ENCODE data around the gene CATSPER3. TPM values are rescaled to one million over a fixed set of nuclear protein-coding genes. Genes with fewer than 3 reads are reported as not detected.

The CATSPER3 gene
- total RNA-seq, 1 experiment from 2014 or later, result 0.50 TPM

- no peaks in the 10 kb centered on the region for H3K4me1 Mint-ChIP-seq
- H3K56ac ChIP-seq (ENCODE audit: insufficient read length, low read depth, low read length), result no peak overlapping the region
- H3K14ac ChIP-seq (ENCODE audit: insufficient read depth, low read length), result no peak overlapping the region
- H3K4me3 Mint-ChIP-seq, result no peak overlapping the region
- no peak overlapping the region for H3K27ac Mint-ChIP-seq
- H3K27me3 Mint-ChIP-seq (ENCODE audit: low read depth), result peaks cover 100% of the 10 kb centered on the region
- H2AFZ ChIP-seq (ENCODE audit: low read length), result no peak overlapping the region
- H3K27me3 ChIP-seq (ENCODE audit: insufficient read depth, low read length), result peaks cover 4% of the 10 kb centered on the region; the same call in 1 of the 2 replicates
- no peaks in the 10 kb centered on the region for H3K79me2 ChIP-seq (ENCODE audit: insufficient read depth, low read length)
- H3K4me2 ChIP-seq (ENCODE audit: insufficient read depth, insufficient read length, low read length), result no peak overlapping the region
- H3K9me3 Mint-ChIP-seq, result no peaks in the 10 kb centered on the region; a peak in 1 of 5 replicates
- H3K23ac ChIP-seq (ENCODE audit: insufficient read length, low read depth, low read length), result no peak overlapping the region
- H3T11ph ChIP-seq (ENCODE audit: low read length), result no peak overlapping the region
- no peak overlapping the region for H3K27ac ChIP-seq (ENCODE audit: insufficient read length, low read depth, low read length)
- H2AK5ac ChIP-seq (ENCODE audit: insufficient read length, low read length), result no peak overlapping the region
- H2BK120ac ChIP-seq (ENCODE audit: low read depth, low read length, poor library complexity, severe bottlenecking), result no peak overlapping the region
- no peak overlapping the region for H4K5ac ChIP-seq (ENCODE audit: insufficient read length, low read depth, low read length)
- H4K91ac ChIP-seq (ENCODE audit: insufficient read length, low read depth, low read length), result no peak overlapping the region
- H4K20me1 ChIP-seq (ENCODE audit: control insufficient read depth, insufficient read depth, insufficient read length), result no peaks in the 10 kb centered on the region
- H2BK5ac ChIP-seq (ENCODE audit: insufficient read length, low read length), result no peak overlapping the region
- H3K4me1 ChIP-seq (ENCODE audit: insufficient read depth, low read length), result no peaks in the 10 kb centered on the region
- DNase-seq, result no peak
- H3K36me3 Mint-ChIP-seq (ENCODE audit: insufficient read depth in 1 of 3, low read depth in 3 of 3), result no peaks in the 10 kb centered on the region
- H2BK12ac ChIP-seq (ENCODE audit: insufficient read length, low read depth, low read length), result no peak overlapping the region
- no peaks in the 10 kb centered on the region for H3K79me1 ChIP-seq (ENCODE audit: insufficient read depth, low read depth, low read length, poor library complexity, severe bottlenecking)
- no peak overlapping the region for H4K8ac ChIP-seq (replicated peaks; ENCODE audit: insufficient read length, low read depth, low read length)
- no peak overlapping the region for H3K18ac ChIP-seq (ENCODE audit: insufficient read length, low read depth, low read length)
- no peak overlapping the region for H2BK20ac ChIP-seq (ENCODE audit: low read depth, low read length, poor library complexity, severe bottlenecking)
- WGBS (ENCODE audit: extremely low coverage, insufficient read length, low lambda C conversion rate), result no CpG with 5 or more reads among the region's 8 CpGs
- H3K4ac ChIP-seq (ENCODE audit: low read depth, low read length), result no peak overlapping the region
- no peaks in the 10 kb centered on the region for H3K9me3 ChIP-seq (ENCODE audit: control insufficient read depth, low read depth, low read length)
- TF ChIP-seq CTCF (conservative IDR thresholded peaks at IDR 0.05), result no peak
- H2BK15ac ChIP-seq (ENCODE audit: low read depth, low read length), result no peak overlapping the region
- no peaks in the 10 kb centered on the region for H3K23me2 ChIP-seq (ENCODE audit: insufficient read length, low read depth, low read length, poor library complexity, severe bottlenecking)
- H3K9ac ChIP-seq (ENCODE audit: extremely low read depth, insufficient read length, low read length), result no peak overlapping the region
These were observed 88.8 kb downstream of the CATSPER3 start for GRCh38 chr5:135056316-135057030.

All from H9 (cell line).